Erythroblast (primary cell): Measurements from ENCODE around the gene MUC20.

Source experiments
- GATA1 ChIP-seq: IDR thresholded peaks from 2 replicates; pipeline ENCODE4 v1.6.1; 2011; ENCODE audit warnings: low read depth, mild to moderate bottlenecking, control low read depth, low read length, moderate library complexity
- POLR2A ChIP-seq: IDR thresholded peaks from 2 replicates; pipeline ENCODE4 v1.6.1; 2011; ENCODE audit warnings: mild to moderate bottlenecking, low read length

- TF ChIP-seq POLR2A (no peak), GATA1 (no peak)
Measured at GRCh38 chr3:195769551-195769950, 48.8 kb downstream of the MUC20 start.
